HepG2 (cell line): Measurements from ENCODE around the gene RSAD1. TPM values are rescaled to one million over a fixed set of nuclear protein-coding genes. Genes with fewer than 3 reads are reported as not detected.

Experiments used
- ATAC-seq: fragments of 200-7000 bp; cut with Tn5 transposase; 3 replicates; pipeline ENCODE4 v1.9.1; 2020; ENCODE audit warnings: mild to moderate bottlenecking, moderate library complexity
- BruUV-seq: library from RNA; stranded (reverse); fragments of 400-500 nt; replicated peaks from 2 replicates; lab custom pipeline; 2021; lab: Mats Ljungman, UMichigan
- CTCF ChIA-PET: fragments of 300-600 bp; formaldehyde crosslinking; extraction: SDS; loops from one replicate; lab custom pipeline; 2021; ENCODE audit warnings: low total read pairs, inconsistent platforms, low intra/inter-chr PET ratio; lab: Yijun Ruan, JAX
- POLR2A ChIA-PET: fragments of 350-600 bp; sonication (Branson Sonifier 250); formaldehyde crosslinking; loops from one replicate; lab custom pipeline; 2020; ENCODE audit warnings: antibody characterized with exemption, inconsistent platforms; lab: Yijun Ruan, JAX
- DNase-seq: peaks from one replicate; pipeline ENCODE4 v3.0.0-alpha.2; 2015; ENCODE audit warnings: low spot score
- FAIRE-seq: peaks from 3 replicates; lab custom pipeline; 2011; peaks lifted over from hg19 to GRCh38; lab: Jason Lieb, UNC
- H2AFZ ChIP-seq: one replicate; pipeline ENCODE4 v1.6.1; 2011; ENCODE audit warnings: low read length, inconsistent platforms
- H3K27ac ChIP-seq: fragments of 300-600 bp; 3 replicates; pipeline ENCODE4 v1.8.0; 2011; ENCODE audit warnings: mixed run types, mild to moderate bottlenecking, mixed read lengths, low read length, inconsistent platforms; ENCODE audit not compliant: insufficient read depth; ENCODE audit errors: extremely low read length
- H3K27me3 ChIP-seq, 2 experiments: fragments of 200-600 bp in 1 of 2; 2 replicates in 1 of 2; 3 replicates in 1 of 2; pipeline versions ENCODE4 v1.6.0 to v1.8.0; 2011; ENCODE audit warnings: low read length in 2 of 2, mild to moderate bottlenecking in 2 of 2, moderate library complexity in 2 of 2, inconsistent platforms in 1 of 2; ENCODE audit not compliant: insufficient read depth in 2 of 2, control insufficient read depth in 1 of 2
- H3K36me3 ChIP-seq, 2 experiments: fragments of 200-600 bp in 1 of 2; replicated peaks in 1 of 2; 2 replicates in 1 of 2; 3 replicates in 1 of 2; pipeline versions ENCODE4 v1.5.1 to v1.8.0; 2011; ENCODE audit warnings: low read length in 2 of 2, inconsistent platforms in 1 of 2; ENCODE audit not compliant: insufficient read depth in 2 of 2, control insufficient read depth in 1 of 2
- H3K4me1 ChIP-seq: 2 replicates; pipeline ENCODE4 v1.5.1; 2012; ENCODE audit warnings: low read length, inconsistent platforms; ENCODE audit not compliant: insufficient read depth
- H3K4me2 ChIP-seq: 2 replicates; pipeline ENCODE4 v1.6.0; 2011; ENCODE audit warnings: low read depth, low read length, inconsistent platforms
- H3K4me3 ChIP-seq, 3 experiments: fragments of 200-600 bp in 1 of 3; sonication (generic), shearing (Covaris generic) in 1 of 3; replicated peaks in 1 of 3; 2 replicates each; pipeline ENCODE4 v1.5.1; 2011 to 2016; ENCODE audit warnings: low read length in 3 of 3, inconsistent platforms in 2 of 3, low read depth in 2 of 3, mild to moderate bottlenecking in 2 of 3, control low read depth in 1 of 3, mixed read lengths in 1 of 3; ENCODE audit not compliant: insufficient read depth in 1 of 3
- H3K79me2 ChIP-seq: one replicate; pipeline ENCODE4 v1.6.1; 2011; ENCODE audit warnings: low read length, inconsistent platforms; ENCODE audit not compliant: insufficient read depth
- H3K9ac ChIP-seq: 2 replicates; pipeline ENCODE4 v1.6.0; 2011; ENCODE audit warnings: mild to moderate bottlenecking, low read depth, low read length, inconsistent platforms; ENCODE audit not compliant: insufficient read depth
- H3K9me3 ChIP-seq: 2 replicates; pipeline ENCODE4 v1.5.1; 2012; ENCODE audit warnings: mild to moderate bottlenecking, low read length
- H4K20me1 ChIP-seq: 2 replicates; pipeline ENCODE4 v1.6.0; 2011; ENCODE audit warnings: inconsistent platforms, mild to moderate bottlenecking, low read length, moderate library complexity; ENCODE audit not compliant: insufficient read depth
- ATF3 ChIP-seq: sonication (generic); formaldehyde crosslinking; IDR thresholded peaks from 2 replicates; pipeline ENCODE4 v1.4.0; 2020; ENCODE audit warnings: missing genetic modification reagents
- BRD4 ChIP-seq: sonication (generic); formaldehyde crosslinking; IDR thresholded peaks from 2 replicates; pipeline ENCODE4 v1.4.0; 2020; ENCODE audit warnings: missing genetic modification reagents
- CHCHD3 ChIP-seq: sonication (generic); formaldehyde crosslinking; IDR thresholded peaks from 2 replicates; pipeline ENCODE4 v1.8.0; 2022; ENCODE audit warnings: mild to moderate bottlenecking, missing genetic modification reagents, moderate library complexity
- FOXK2 ChIP-seq: fragments of 450-650 bp; IDR thresholded peaks from 2 replicates; pipeline ENCODE4 v1.6.1; 2016
- RBM39 ChIP-seq: fragments of 200-400 bp; formaldehyde crosslinking; IDR thresholded peaks from one replicate; pipeline ENCODE4 v1.6.1; 2018; ENCODE audit warnings: antibody characterized with exemption, mild to moderate bottlenecking, low read depth, low read length; ENCODE audit not compliant: poor library complexity, severe bottlenecking
- SRF ChIP-seq: IDR thresholded peaks from 2 replicates; pipeline ENCODE4 v1.6.1; 2011; ENCODE audit warnings: mild to moderate bottlenecking, low read depth, low read length, moderate library complexity
- TGIF2 ChIP-seq: IDR thresholded peaks from 2 replicates; pipeline ENCODE4 v1.6.1; 2016; ENCODE audit warnings: control low read depth, missing compliant biosample characterization
- TSC22D2 ChIP-seq: sonication (generic); formaldehyde crosslinking; IDR thresholded peaks from 2 replicates; pipeline ENCODE4 v1.5.1; 2020; ENCODE audit warnings: missing genetic modification reagents, mild to moderate bottlenecking, borderline replicate concordance
- ZNF292 ChIP-seq: sonication (generic); formaldehyde crosslinking; IDR thresholded peaks from 2 replicates; pipeline ENCODE4 v1.8.1; 2022; ENCODE audit warnings: mild to moderate bottlenecking, low read depth, missing genetic modification reagents, borderline replicate concordance
- ZNF687 ChIP-seq: sonication (generic); formaldehyde crosslinking; IDR thresholded peaks from 2 replicates; pipeline ENCODE4 v1.5.1; 2020; ENCODE audit warnings: mild to moderate bottlenecking, missing genetic modification reagents, moderate library complexity
- ZNF780A ChIP-seq: sonication (generic); formaldehyde crosslinking; IDR thresholded peaks from 2 replicates; pipeline ENCODE4 v1.8.0; 2022; ENCODE audit warnings: mild to moderate bottlenecking, missing genetic modification reagents, moderate library complexity
- ZNF891 ChIP-seq: sonication (generic); formaldehyde crosslinking; IDR thresholded peaks from 2 replicates; pipeline ENCODE4 v1.5.0; 2020; ENCODE audit warnings: mild to moderate bottlenecking, missing genetic modification reagents
- WGBS: methylation state at CpG from one replicate; pipeline ENCODE4 v1.1.6; 2017; ENCODE audit warnings: low lambda C conversion rate; 5-methylcytosine and 5-hydroxymethylcytosine counted together
- in situ Hi-C: cut with HindIII; loops from 2 replicates; pipeline ENCODE4 v1.10.0; 2017; ENCODE audit warnings: low pct_unique_long_range_greater_than_20kb; ENCODE audit not compliant: extremely low pct_ligation_motif_present
- intact Hi-C: fragments of 100-400 bp; cut with micrococcal nuclease; formaldehyde crosslinking; loops from one replicate; pipeline ENCODE4 v1.10.0; 2022; ENCODE audit not compliant: unreplicated experiment
- polyA plus RNA-seq, 8 experiments: library from polyadenylated mRNA; depleted of rRNA in 3 of 8; stranded (reverse) in 7 of 8; unstranded in 1 of 8; fragments of >200 nt; fragmentation: Illumina TruSeq in 4 of 8; extraction: Trizol in 4 of 8; gene quantifications; 2 replicates each; pipeline versions ENCODE4 v1.2.1 to v1.2.3, GENCODE V29; 2011 to 2016; ENCODE audit warnings: low read depth in 4 of 8, missing spikeins in 1 of 8, mixed read lengths in 1 of 8; ENCODE audit not compliant: insufficient read depth in 1 of 8
- total RNA-seq, 5 experiments: library from RNA; depleted of rRNA; stranded (reverse); fragments of >200 nt; fragmentation: Illumina TruSeq; extraction: Trizol; gene quantifications; 2 replicates each; pipeline ENCODE4 v1.2.3, GENCODE V29; 2016; ENCODE audit warnings: low read depth in 1 of 5
- TF ChIP-seq, protein P1 (sequence below): sonication (generic); formaldehyde crosslinking; IDR thresholded peaks from 2 replicates; pipeline ENCODE4 v1.4.0; 2020; ENCODE audit warnings: missing genetic modification reagents

The RSAD1 gene
- total and polyA plus RNA-seq, 2 of the 13 experiments (the other 11 are each of a cell fraction or from before 2014, with no cell fraction given) = 22.7 to 27.7 TPM

DNA sequence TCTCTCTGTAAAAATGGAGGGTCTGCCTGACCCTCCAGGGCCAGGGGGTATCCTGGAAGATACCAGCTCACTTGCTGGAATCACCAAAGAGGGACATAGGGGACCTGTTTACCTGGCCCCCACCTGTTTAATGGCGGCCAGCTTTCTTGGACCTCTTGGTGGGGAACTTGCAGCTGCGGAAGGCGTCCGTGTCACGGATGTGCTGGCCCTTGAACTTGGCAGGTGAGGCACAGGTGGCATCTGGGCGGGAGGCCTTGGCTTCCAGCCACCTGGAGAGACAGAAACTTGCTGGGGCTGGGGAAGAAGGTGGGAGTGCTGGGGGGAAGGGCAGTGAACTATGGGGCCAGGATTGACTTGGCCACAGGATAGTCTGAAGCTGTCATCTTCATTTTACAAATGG lies 13.5 kb upstream of the RSAD1 start (continued):
- TF ChIP-seq ZNF687 (CRISPR knock-in tag) (no peak), RBM39 (no peak)

- FAIRE-seq = no peak
- H3K4me1 ChIP-seq = no peaks in the 10 kb centered on the region
- TF ChIP-seq CHCHD3 (CRISPR knock-in tag) (no peak), ZNF292 (CRISPR knock-in tag) (no peak), ATF3 (CRISPR knock-in tag) (no peak), SRF (no peak), TSC22D2 (no peak), ZNF780A (CRISPR knock-in tag) (no peak), FOXK2 (no peak), BRD4 (no peak), ZNF891 (CRISPR knock-in tag) (no peak), TGIF2 (CRISPR knock-in tag) (no peak)
- TF ChIP-seq, protein P1, sequence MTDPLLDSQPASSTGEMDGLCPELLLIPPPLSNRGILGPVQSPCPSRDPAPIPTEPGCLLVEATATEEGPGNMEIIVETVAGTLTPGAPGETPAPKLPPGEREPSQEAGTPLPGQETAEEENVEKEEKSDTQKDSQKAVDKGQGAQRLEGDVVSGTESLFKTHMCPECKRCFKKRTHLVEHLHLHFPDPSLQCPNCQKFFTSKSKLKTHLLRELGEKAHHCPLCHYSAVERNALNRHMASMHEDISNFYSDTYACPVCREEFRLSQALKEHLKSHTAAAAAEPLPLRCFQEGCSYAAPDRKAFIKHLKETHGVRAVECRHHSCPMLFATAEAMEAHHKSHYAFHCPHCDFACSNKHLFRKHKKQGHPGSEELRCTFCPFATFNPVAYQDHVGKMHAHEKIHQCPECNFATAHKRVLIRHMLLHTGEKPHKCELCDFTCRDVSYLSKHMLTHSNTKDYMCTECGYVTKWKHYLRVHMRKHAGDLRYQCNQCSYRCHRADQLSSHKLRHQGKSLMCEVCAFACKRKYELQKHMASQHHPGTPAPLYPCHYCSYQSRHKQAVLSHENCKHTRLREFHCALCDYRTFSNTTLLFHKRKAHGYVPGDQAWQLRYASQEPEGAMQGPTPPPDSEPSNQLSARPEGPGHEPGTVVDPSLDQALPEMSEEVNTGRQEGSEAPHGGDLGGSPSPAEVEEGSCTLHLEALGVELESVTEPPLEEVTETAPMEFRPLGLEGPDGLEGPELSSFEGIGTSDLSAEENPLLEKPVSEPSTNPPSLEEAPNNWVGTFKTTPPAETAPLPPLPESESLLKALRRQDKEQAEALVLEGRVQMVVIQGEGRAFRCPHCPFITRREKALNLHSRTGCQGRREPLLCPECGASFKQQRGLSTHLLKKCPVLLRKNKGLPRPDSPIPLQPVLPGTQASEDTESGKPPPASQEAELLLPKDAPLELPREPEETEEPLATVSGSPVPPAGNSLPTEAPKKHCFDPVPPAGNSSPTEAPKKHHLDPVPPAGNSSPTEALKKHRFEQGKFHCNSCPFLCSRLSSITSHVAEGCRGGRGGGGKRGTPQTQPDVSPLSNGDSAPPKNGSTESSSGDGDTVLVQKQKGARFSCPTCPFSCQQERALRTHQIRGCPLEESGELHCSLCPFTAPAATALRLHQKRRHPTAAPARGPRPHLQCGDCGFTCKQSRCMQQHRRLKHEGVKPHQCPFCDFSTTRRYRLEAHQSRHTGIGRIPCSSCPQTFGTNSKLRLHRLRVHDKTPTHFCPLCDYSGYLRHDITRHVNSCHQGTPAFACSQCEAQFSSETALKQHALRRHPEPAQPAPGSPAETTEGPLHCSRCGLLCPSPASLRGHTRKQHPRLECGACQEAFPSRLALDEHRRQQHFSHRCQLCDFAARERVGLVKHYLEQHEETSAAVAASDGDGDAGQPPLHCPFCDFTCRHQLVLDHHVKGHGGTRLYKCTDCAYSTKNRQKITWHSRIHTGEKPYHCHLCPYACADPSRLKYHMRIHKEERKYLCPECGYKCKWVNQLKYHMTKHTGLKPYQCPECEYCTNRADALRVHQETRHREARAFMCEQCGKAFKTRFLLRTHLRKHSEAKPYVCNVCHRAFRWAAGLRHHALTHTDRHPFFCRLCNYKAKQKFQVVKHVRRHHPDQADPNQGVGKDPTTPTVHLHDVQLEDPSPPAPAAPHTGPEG (CRISPR knock-in tag) = no peak
These were observed 13.0 kb upstream of the RSAD1 start for GRCh38 chr17:50465635-50466034.

More at GRCh38 chr17:50465635-50466034, 13.0 kb upstream of the RSAD1 start:
- intact Hi-C loops (no loop called here), in situ Hi-C loops (no loop called here)
- ATAC-seq (no peak), DNase-seq (no peak)
- Histone ChIP-seq H3K4me3 (no peak overlapping the region), H3K27ac (no peak overlapping the region), H3K79me2 (no peaks in the 10 kb centered on the region), H4K20me1 (no peaks in the 10 kb centered on the region), H3K27me3 (no peaks in the 10 kb centered on the region), H2AFZ (no peak overlapping the region), H3K36me3 (peaks cover 6 to 18% of the 10 kb centered on the region in 2 experiments), H3K9ac (no peak overlapping the region), H3K4me2 (no peak overlapping the region), H3K9me3 (no peaks in the 10 kb centered on the region)
- ChIA-PET CTCF (no interaction called here), POLR2A (no interaction called here)
- no TSS peak for BruUV-seq
- WGBS = 97% methylated on average over 9 of the region's 9 CpGs
